G401 (cell line): ENCODE measurements around the gene EID2B. TPM values are rescaled to one million over a fixed set of nuclear protein-coding genes. Genes with fewer than 3 reads are reported as not detected.
A peak's percentile ranks its signal among the peaks of the same experiment; 100 is the strongest.

Source experiments
- DNase-seq: peaks from one replicate; pipeline ENCODE4 v3.0.0-alpha.2; 2015; ENCODE audit warnings: low spot score
- in situ Hi-C: cut with HindIII; loops from 2 replicates; pipeline ENCODE4 v1.10.0; 2016; ENCODE audit warnings: low sequenced_read_pairs, mixed read lengths
- total RNA-seq: library from RNA; depleted of rRNA; stranded (reverse); fragments of >200 nt; shearing (Covaris generic); gene quantifications from 2 replicates; pipeline ENCODE4 v1.2.3, GENCODE V29; 2014; rRNA removed

EID2B gene, protein sequence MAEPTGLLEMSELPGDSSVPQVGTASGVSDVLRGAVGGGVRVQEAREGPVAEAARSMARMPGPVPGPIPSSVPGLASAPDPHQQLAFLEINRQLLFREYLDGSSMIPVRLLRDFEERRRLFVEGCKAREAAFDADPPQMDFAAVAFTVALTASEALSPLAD
- 5.3 and 15.5 TPM in 2 replicates for total RNA-seq

DNA sequence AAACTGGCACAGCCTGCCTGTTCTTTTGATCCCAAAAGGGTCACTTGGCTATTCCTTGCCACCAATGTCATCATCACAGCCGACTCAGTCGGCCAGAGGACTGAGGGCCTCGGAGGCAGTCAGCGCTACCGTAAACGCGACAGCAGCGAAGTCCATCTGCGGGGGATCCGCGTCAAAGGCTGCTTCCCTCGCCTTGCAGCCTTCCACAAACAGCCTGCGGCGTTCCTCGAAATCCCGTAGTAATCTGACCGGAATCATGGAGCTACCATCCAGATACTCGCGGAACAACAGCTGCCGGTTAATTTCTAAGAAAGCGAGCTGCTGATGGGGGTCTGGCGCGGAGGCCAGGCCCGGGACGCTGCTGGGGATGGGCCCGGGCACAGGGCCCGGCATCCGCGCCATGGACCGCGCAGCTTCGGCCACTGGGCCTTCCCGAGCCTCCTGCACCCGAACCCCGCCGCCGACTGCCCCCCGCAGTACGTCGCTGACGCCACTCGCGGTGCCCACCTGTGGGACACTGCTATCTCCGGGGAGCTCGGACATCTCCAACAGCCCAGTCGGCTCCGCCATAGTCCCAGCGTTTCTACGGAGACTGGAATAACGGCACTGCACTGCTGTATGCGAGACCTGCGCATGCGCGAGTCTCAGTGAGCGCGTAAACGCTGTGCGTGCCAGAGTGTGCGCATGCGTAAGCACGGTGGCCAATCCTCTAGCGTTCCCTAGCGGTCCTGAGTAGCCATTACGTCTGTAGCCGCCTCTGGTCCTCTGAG, at the start of gene EID2B:
EID2B (minus strand) TSS at position 620 of the 770 bp plus-strand sequence; CDS start at position 570, 50 bp downstream.
- in situ Hi-C loops = no loop called here
- peak; percentile 95 for DNase-seq

DNA sequence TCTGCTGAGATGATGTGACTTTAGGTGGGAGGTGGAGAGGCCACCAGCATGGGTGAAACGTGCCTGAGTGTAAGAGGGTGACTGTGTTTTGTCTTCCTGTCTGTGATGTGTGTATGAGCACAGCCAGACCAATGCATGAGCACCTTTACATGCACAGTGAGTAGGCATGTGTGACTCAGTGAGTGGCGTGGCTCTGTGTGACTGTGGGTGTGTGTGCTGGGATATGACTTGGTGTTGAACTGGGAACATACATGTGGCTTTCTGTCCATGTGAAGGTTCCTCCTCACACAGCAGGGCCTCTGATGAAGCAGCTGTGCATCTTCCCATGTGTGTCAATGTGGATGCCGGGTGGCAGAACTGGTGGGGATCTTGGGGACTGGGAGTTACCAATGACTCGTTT, 49.8 kb upstream of the EID2B start:
- in situ Hi-C loops = no loop called here
- no peak for DNase-seq

DNA sequence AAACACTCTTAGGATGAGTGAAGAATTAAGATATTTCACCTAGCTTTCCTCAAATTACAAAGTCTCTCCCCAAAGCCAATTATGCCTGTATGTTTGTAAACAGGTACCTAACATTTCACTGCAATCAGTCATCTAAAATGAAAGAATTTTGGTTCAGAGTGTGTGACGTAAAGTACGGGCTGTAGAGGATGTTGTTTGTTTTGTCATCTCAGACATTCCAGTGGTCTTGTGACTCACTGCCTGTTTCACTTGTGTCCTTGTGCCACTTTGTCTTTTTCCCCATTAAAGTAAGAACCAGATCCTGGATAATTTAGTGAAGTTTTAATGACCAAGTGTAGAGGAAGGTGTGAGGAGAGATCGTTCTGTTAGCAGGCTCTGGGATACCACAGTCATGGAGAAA, 36.0 kb upstream of the EID2B start:
- in situ Hi-C loops = loop anchor here (10.0 kb wide), 1 partner anchor 106 kb away; no protein-coding TSS in a partner anchor
- DNase-seq = no peak

DNA sequence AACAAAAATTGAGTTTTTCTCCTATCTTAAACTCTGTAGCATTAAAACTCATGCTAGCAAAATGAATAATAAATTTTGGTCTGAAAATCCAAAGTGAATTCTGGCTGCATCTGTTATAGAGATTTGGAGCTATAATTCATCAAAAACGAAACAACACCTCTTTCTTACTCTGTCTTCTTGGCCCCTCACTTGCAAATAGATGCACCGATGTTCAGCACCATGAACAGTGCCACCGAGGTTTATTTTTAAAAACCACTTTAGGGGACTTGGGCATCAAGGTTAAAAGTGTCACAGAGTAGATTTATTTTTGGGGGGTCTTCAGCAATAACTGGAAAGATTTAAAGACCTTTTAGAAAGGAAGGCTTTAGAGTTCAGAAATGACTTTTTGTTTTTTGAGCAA, 33.4 kb upstream of the EID2B start:
- DNase-seq = no peak
- in situ Hi-C loops = loop anchor here (10.0 kb wide), 1 partner anchor 109 kb away; no protein-coding TSS in a partner anchor

DNA sequence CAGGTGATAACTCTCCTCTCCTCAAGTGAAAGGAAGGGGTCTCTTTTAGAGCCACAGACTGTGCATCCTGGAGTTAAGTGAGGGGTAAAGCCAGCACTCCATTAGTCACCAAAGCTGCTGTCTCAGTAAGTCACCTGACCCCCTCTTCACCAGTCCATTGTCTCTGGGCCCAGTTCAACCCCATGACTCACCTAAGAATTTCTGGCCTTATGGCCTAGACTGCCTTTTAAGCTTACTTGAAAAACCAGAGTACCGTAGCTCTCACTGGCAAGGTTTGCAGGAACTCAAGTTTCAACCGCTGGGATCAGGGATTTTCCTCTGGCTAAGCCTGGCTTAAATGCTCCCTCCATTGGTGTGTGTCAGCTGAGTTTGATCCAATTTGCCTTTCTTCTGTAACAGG, 30.8 kb upstream of the EID2B start:
- no peak for DNase-seq
- in situ Hi-C loops = loop anchor here (10.0 kb wide), 1 partner anchor 111 kb away; no protein-coding TSS in a partner anchor

DNA sequence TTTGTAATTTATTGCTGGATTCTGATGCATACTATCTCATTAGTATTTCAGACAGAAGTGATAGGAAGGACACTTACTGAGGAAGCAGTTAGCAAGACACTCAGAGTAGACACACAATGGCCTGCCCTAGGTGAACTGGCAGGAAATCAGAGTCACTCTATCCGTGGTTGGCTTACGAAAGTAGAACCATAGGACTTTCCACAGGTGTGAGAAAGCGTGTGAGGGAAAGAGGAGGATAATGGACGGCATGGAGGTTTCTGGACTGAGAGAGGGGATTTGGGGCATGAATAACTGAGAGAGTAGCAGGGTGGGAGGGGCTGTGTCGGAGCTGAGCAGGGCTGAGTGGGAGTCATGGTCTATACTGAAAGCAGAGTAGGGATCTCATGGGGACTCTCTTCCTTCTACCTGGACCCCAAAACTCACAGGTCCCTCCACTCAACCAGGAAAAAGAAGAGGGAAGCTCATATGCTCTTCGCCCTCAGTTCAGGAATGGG, 26.0 kb upstream of the EID2B start:
- in situ Hi-C loops = no loop called here

DNA sequence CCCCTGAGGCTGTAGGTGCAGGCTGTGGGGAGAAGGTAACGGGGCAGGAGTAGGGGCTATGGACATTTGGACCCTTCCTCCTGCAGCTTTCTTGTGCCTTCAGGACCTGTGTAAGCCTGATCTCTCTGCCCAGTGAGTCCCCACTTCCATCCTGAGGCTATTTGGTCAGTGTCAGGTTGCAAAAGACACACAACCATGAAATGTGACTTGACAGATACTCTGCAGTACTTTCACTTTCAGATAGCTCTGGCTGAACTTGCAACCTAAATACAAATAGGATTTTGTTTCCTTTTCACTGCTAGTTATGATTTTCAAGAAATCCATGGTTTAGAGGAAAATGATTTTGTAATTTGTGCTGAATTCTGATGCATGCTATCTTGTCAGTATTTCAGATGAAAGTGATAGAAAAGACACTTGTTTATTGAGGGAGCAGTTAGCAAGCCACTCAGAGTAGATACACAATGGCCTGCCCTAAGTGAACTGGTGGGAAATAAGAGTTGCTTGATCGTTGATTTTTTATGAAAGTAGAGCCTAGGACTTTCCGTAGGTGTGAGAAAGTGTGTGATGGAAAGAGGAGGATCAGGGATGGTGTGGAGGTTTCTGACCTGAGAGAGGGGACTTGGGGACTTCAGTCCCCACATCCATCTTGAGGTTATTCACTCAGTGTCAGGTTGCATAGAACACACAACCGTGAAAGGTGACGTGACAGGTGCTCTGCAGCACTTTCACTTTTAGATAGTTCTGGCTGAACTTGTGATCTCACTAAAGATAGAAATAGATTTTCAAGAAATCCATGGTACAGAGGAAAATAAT, 25.4 kb upstream of the EID2B start:
- in situ Hi-C loops = no loop called here
- no peak for DNase-seq

More for the DNA sequence above, 26.0 kb upstream of the EID2B start:
- DNase-seq = no peak

DNA sequence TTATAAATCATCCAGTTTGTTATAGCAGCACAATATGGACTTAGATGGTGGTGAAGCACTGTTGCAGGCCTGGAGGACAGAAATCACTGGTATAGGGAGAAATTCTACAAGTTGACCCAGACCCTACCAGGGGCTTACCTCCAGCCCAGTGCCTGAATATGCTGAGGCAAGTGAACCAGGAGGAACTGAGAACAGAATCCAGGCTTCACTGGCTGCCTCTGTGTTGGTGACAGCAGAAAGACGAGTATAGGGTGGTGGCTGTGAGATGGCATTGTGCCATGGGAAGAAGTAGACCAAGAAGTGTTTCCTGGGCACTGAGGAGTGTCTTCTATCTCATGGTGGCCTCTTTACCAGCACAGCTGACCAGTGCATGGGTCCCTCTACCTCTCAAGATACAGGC, 23.2 kb upstream of the EID2B start:
- in situ Hi-C loops = no loop called here
- DNase-seq = no peak

DNA sequence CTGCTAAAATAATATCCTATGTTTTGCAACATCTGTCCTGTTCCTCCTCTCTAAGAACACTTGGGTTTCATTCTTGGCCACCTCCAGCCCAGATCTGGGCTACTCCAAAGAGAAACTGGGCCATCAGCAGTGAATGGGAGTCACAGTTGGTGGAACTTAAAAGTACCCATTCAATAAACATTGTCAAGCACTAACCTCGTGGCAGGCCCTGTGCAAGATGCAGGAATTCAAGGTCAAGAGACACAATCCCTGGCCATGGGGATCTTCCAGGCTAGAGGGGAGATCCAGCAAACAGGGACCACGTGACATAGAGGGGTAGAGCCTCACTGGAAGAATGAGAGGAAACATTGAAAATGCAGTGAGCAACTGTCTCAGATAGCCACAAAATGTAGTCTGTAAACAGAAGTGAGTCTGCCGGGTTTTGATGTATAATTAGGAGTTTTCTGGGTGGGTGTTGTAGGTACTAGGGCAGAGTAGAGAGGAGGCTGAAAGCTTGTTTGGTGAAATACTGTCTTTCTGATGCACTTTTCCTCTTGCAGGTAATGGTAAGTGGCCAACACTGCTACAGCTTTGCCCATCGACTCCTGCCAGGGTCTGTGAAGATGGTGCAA, 22.2 kb upstream of the EID2B start:
- DNase-seq = no peak
- in situ Hi-C loops = no loop called here

DNA sequence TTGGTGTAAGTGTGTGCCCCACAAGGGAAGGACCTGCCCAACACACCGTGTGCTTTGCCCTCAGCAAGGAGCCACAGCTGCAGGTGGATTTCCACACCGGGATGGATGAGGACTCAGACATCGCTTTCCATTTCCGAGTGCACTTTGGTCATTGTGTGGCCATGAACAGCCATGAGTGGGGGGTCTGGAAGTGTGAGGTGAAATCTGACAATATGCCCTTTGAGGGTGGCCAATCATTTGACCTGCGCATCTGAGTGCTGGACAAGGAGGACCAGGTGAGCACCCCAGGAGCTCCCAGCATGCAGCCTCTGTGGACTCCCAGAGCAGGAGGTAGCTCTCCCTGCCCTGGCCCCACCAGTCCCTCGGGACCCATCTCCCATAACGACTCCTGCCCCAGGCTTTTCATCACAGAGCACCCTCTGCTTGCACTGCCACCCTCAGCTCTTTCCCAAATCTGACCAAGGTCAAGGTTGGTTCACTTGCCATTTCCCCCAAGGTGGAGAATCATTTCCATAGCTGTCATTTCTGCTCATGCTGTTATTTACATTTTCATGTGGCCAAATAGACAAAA, 20.5 kb upstream of the EID2B start:
- DNase-seq = no peak
- in situ Hi-C loops = no loop called here

DNA sequence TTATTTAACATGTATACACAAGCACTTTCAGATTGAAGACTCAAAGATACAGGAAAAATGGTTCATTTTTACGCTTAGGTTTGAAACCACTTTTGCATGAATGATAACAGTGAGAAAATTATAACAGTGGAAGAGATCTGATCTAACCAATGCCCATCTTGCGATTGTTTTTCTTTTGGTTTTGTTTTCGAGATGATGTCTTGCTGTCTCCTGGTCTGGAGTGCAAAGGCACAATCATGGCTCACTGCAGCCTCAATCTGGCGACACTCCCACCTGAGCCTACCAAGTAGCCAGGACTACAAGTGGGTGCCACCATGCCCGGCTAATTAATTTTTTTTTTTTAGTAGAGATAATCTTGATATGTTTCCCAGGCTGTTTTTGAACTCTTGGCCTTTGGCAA, 17.5 kb upstream of the EID2B start:
- in situ Hi-C loops = no loop called here
- DNase-seq = no peak

DNA sequence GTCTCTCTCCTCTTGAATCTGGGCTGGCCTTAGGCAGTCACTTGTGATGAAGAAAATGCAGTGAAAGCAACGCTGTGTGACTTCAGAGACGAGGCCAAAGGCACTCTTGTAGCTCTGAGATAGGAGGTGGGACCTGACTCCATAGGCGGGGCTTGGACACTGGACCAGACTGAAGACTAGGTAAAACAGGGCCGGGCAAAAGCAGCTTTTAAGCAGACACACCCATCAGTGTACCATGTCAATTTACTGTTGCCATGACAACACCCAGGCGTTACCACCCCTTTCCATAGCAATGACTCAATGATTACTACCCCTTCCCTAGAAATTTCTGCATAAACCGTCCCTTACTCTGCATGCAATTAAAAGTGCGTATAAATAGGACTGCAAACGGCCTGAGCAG, 13.9 kb upstream of the EID2B start:
- no peak for DNase-seq
- in situ Hi-C loops = no loop called here

DNA sequence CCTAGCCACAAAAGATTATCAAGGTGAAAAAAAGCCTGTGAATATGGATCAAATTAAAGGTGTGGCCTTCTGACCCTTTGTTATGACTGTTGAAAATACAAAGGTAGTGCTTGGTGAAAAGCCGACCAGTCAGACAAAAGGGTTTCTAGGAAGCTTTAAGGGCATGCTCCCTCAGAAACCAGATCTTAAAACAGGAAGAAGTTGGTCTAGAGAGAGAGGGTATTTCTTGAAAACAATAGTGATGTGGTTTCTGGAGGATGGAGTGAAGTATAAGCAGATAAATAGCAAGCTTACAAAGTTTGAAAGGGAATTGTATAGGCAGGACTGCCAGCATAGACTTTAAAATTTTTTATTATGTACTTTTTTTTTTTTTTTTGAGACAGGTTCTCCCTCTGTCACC, 12.3 kb upstream of the EID2B start:
- no peak for DNase-seq
- in situ Hi-C loops = no loop called here

DNA sequence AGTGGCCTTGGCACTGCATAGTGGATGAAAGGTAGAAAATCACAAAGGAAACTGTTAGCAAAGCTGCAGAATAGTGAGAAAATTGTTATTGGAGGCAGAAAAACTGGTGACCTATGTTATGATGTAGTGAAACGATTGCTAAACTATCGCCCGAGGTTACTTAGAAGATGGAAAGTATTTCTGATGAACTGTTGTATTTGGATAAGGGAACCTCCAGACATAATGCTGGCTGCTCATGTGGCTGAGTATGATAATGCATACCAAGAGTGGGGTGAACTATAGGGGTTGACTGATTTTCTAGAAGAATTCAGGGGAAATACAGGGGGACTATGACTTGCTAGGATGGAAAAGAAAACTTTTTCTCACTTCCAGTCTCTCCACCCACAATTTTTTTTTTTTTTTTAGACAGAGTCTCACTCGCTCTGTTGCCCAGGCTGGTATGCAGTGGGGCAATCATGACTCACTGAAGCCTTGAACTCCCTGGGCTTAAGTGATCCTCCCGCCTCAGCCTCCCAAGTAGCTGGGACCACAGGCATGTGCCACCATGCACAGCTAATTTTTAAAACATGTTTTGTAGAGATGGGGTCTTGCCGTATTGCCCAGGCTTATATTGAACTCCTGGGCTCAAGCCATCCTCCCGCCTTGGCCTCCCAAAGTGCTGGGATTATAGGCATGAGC, 11.7 kb upstream of the EID2B start:
- in situ Hi-C loops = no loop called here
- DNase-seq = no peak

DNA sequence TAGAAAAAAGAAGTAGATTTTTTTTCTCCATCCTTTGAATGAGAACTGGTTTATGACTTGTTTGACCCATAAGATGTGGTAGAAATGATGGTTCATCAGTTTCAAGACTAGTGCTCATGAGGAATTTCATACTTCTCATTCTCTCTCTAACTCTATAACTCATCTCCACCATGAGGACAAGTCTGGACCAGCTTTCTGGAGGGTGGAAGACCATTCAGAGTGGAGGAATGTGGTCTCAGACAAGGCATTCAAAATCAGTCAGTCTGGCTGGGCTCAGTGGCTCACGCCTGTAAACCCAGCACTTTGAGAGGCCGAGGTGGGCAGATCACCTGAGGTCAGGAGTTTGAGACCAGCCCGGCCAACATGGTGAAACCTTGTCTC, 10.8 kb upstream of the EID2B start:
- in situ Hi-C loops = no loop called here
- no peak for DNase-seq

DNA sequence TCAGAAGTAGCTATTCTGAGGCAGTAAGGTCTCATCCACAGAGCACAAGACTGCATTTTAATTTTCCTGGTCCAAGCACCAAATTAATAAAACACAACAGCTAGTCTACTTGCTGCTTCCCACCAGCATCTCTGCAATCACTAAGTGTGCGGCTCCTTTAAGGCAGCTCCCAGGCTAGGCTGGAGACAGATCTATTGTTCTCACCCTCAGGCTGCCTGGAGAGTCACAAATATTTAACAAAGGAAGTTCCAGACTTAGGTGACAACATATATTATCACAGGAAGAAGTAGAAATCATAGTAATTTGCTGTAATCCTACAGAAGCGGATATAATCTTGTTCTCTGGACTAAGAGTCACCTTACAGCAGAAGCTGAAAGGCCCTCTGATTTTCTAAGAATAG, 9.6 kb upstream of the EID2B start:
- no peak for DNase-seq
- in situ Hi-C loops = no loop called here

DNA sequence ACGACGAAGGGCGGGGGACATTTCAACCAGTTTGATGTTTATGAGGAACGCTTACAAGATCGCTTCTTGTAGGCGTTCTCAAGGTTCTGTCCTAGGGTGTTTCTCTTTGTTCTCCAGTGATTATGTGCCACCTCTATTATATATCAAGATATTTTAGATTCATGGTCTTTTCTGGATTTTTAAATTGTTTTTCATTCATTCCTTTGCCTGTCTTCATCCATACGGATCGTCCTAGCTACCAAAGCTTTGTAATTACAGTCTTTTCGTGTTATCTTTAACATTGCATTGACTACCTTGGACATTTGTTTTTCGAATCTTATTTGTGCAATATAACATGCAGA, 7.7 kb upstream of the EID2B start:
- in situ Hi-C loops = no loop called here
- DNase-seq = no peak

DNA sequence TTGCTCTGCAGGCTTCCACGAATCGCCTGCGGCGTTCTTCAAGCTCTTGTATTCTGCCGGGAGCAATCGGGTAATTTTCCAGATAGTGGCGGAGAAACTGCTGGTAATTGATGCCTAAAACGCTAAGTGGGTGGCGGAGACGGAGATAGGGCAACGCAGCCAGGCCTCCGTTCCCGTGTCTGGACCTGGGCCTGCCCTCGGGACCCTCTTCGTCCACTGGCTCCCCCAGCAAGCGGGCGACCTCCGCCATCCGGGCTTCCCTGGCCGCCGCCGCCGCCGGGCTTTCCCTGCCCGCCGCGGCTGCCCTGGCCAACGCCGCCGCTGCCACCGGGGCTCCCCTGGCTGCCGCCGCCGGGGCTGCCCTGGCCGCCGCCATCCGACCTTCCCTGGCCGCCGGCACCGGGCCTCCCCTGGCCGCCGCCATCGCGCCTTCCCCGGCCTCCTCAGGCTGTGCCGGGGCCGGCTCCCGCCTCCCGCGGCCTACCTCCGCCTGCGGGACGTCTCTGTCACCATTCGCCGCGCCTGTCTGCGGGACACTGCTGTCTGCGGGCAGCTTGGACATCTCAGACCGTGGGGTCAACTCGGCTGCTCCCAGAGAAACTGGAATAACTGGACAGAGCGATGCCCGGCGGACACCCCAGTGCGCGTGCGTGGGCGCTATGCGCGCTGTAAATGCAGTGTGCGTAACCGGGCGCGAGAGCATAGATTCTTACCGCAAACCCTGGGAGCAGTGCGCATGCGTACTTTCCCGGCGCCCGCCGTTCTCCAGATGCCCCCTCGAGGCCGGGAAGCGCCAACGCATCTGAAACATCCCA, 7.1 kb upstream of the EID2B start, which contains the start of gene EID2:
EID2 (minus strand) TSS at position 644 of the 815 bp plus-strand sequence; CDS start at position 562, 82 bp downstream.
- in situ Hi-C loops = no loop called here
- peak; percentile 95 for DNase-seq
